Gastroesophageal sphincter (tissue), 4 donors: ENCODE measurements around the gene BLOC1S4. TPM values are rescaled to one million over a fixed set of nuclear protein-coding genes. Genes with fewer than 3 reads are reported as not detected.
A peak's percentile ranks its signal among the peaks of the same experiment; 100 is the strongest.

Experiments used
- ATAC-seq: fragments of 150-250 bp; one replicate; pipeline ENCODE4 v1.9.1; 2016; ENCODE audit warnings: mild to moderate bottlenecking, moderate library complexity
- H3K27ac ChIP-seq, 4 donors: fragments of 200-600 bp; sonication (generic) in 3 of 4; 1 replicate in 3 of 4; 2 replicates in 1 of 4; pipeline ENCODE4 v1.5.1; 2016 to 2019
- H3K27me3 ChIP-seq: fragments of 200-600 bp; sonication (generic); one replicate; pipeline ENCODE4 v1.5.1; 2019
- H3K36me3 ChIP-seq, 2 donors: fragments of 200-600 bp; sonication (generic); one replicate each; pipeline ENCODE4 v1.5.1; 2019; ENCODE audit warnings: control low read depth in 1 of 2
- H3K4me1 ChIP-seq, 3 donors: fragments of 200-600 bp; sonication (generic); 1 replicate in 2 of 3; 2 replicates in 1 of 3; pipeline ENCODE4 v1.5.1; 2016 to 2019; ENCODE audit warnings: control low read depth in 2 of 3
- H3K4me3 ChIP-seq, 2 donors: fragments of 200-600 bp; sonication (generic); one replicate each; pipeline ENCODE4 v1.5.1; 2019; ENCODE audit warnings: mild to moderate bottlenecking in 1 of 2, moderate library complexity in 1 of 2
- H3K9me3 ChIP-seq, 3 donors: fragments of 200-600 bp; sonication (generic); one replicate each; pipeline ENCODE4 v1.5.1; 2017 to 2019; ENCODE audit warnings: control low read depth in 2 of 3
- CTCF ChIP-seq, 4 experiments: fragments of 200-600 bp in 2 of 4; fragments of 450-650 bp in 2 of 4; sonication (generic) in 1 of 4; IDR thresholded peaks; one replicate each; pipeline ENCODE4 v1.5.1; 2017 to 2019; ENCODE audit warnings: antibody characterized with exemption in 4 of 4, mild to moderate bottlenecking in 2 of 4, moderate library complexity in 2 of 4
- EP300 ChIP-seq: sonication (generic); formaldehyde crosslinking; IDR thresholded peaks from one replicate; pipeline ENCODE4 v1.6.1; 2017; ENCODE audit warnings: antibody characterized with exemption, mild to moderate bottlenecking
- POLR2A ChIP-seq, 2 donors: fragments of 450-650 bp; IDR thresholded peaks; one replicate each; pipeline ENCODE4 v1.6.1; 2017; ENCODE audit warnings: antibody characterized with exemption in 2 of 2, mild to moderate bottlenecking in 2 of 2, moderate library complexity in 1 of 2
- POLR2AphosphoS5 ChIP-seq: sonication (generic); formaldehyde crosslinking; IDR thresholded peaks from one replicate; pipeline ENCODE4 v1.6.1; 2017; ENCODE audit warnings: antibody characterized with exemption
- WGBS, 2 donors: methylation state at CpG; one replicate each; pipeline ENCODE4 v1.1.5; 2018; ENCODE audit warnings: low coverage in 1 of 2; 5-methylcytosine and 5-hydroxymethylcytosine counted together
- total RNA-seq, 4 donors: library from RNA; depleted of rRNA; stranded (reverse); fragments of >200 nt; gene quantifications; one replicate each; pipeline ENCODE4 v1.1.0, GENCODE V29; 2016

BLOC1S4 gene
- total RNA-seq, 4 donors from 2014 or later, result 10.1 to 20.7 (median 18.7) TPM

GRCh38 chr4:6710282-6710681 is 5.7 kb upstream of the BLOC1S4 start:
- H3K9me3 ChIP-seq, result no peaks in the 10 kb centered on the region
- H3K4me1 ChIP-seq, result peaks cover 0 to 45% (median 16%) of the 10 kb centered on the region in 3 donors
- H3K27ac ChIP-seq, result peak overlapping the region; percentile 25 to 86 (median 84)
- TF ChIP-seq POLR2A (IDR thresholded peaks at IDR 0.05) (no peak), CTCF (IDR thresholded peaks at IDR 0.05) (no peak), EP300 (no peak), POLR2AphosphoS5 (no peak)
- no peaks in the 10 kb centered on the region for H3K27me3 ChIP-seq
- WGBS, 2 donors, result 0 to 23% methylated on average over 1 to 3 of the region's 6 CpGs
- ATAC-seq, result peak; percentile 3
- H3K36me3 ChIP-seq, result peaks cover 0 to 10% of the 10 kb centered on the region in 2 donors
- peak overlapping the region; percentile 66 to 70 for H3K4me3 ChIP-seq

- H3K4me1 ChIP-seq, result peaks cover 0 to 42% (median 16%) of the 10 kb centered on the region in 3 donors
- ATAC-seq, result no peak
- no peak overlapping the region for H3K27ac ChIP-seq
- H3K4me3 ChIP-seq, result no peak overlapping the region
- H3K9me3 ChIP-seq, result no peaks in the 10 kb centered on the region
- no peak for TF ChIP-seq EP300
- no peak for TF ChIP-seq POLR2AphosphoS5
- no peak for TF ChIP-seq POLR2A (IDR thresholded peaks at IDR 0.05)
- no peak for TF ChIP-seq CTCF (IDR thresholded peaks at IDR 0.05)
- no peaks in the 10 kb centered on the region for H3K27me3 ChIP-seq
- 33 to 74% methylated on average over 1 to 2 of the region's 2 CpGs for WGBS, 2 donors
- H3K36me3 ChIP-seq, result peaks cover 0 to 10% of the 10 kb centered on the region in 2 donors
Observed at GRCh38 chr4:6710996-6711395, 5.0 kb upstream of the BLOC1S4 start.

- WGBS, 2 donors, result 60% methylated on average over 1 of the region's 1 CpG; no CpG with 5 or more reads in 1 of the 2 donors
- no peak for ATAC-seq
- TF ChIP-seq CTCF (IDR thresholded peaks at IDR 0.05) (no peak), EP300 (no peak), POLR2A (IDR thresholded peaks at IDR 0.05) (no peak), POLR2AphosphoS5 (no peak)
- Histone ChIP-seq H3K27me3 (no peaks in the 10 kb centered on the region), H3K9me3 (no peaks in the 10 kb centered on the region), H3K4me1 (peaks cover 0 to 43% (median 16%) of the 10 kb centered on the region in 3 donors), H3K4me3 (no peak overlapping the region), H3K27ac (no peak overlapping the region), H3K36me3 (no peaks in the 10 kb centered on the region)
Observed at GRCh38 chr4:6714954-6715353, 1.0 kb upstream of the BLOC1S4 start.

GRCh38 chr4:6715704-6716017 is 313 bp upstream of the BLOC1S4 start:
- no peak for ATAC-seq
- WGBS, 2 donors, result 5 to 8% methylated on average over 9 of the region's 9 CpGs
- Histone ChIP-seq H3K4me1 (peaks cover 0 to 43% (median 18%) of the 10 kb centered on the region in 3 donors), H3K36me3 (no peaks in the 10 kb centered on the region), H3K27ac (peak overlapping the region in 3 of 4 donors; percentile 93 to 99 (median 96)), H3K9me3 (no peaks in the 10 kb centered on the region), H3K4me3 (peak overlapping the region; percentile 58 to 90), H3K27me3 (no peaks in the 10 kb centered on the region)
- TF ChIP-seq POLR2A (IDR thresholded peaks at IDR 0.05) (no peak), EP300 (no peak), POLR2AphosphoS5 (no peak), CTCF (IDR thresholded peaks at IDR 0.05) (no peak)

- peak overlapping the region; percentile 57 to 99 (median 94) for H3K27ac ChIP-seq
- no peak for ATAC-seq
- no peaks in the 10 kb centered on the region for H3K36me3 ChIP-seq
- WGBS, 2 donors, result 14 to 20% methylated on average over 5 to 7 of the region's 7 CpGs
- H3K4me3 ChIP-seq, result peak overlapping the region; percentile 58 to 90
- H3K4me1 ChIP-seq, result peaks cover 0 to 46% (median 18%) of the 10 kb centered on the region in 3 donors
- H3K9me3 ChIP-seq, result no peaks in the 10 kb centered on the region
- TF ChIP-seq EP300 (no peak), CTCF (IDR thresholded peaks at IDR 0.05) (no peak), POLR2A (IDR thresholded peaks at IDR 0.05) (no peak), POLR2AphosphoS5 (no peak)
- H3K27me3 ChIP-seq, result no peaks in the 10 kb centered on the region
Observed at GRCh38 chr4:6716958-6717655, 1.1 kb downstream of the BLOC1S4 start.
